IMR-90 (cell line): ENCODE measurements around the gene NAPEPLD.

Source experiments
- CEBPB ChIP-seq: IDR thresholded peaks from 2 replicates; pipeline ENCODE4 v1.6.1; 2012; ENCODE audit warnings: low read depth, low read length, improper control_type of control experiment
- CTCF ChIP-seq: conservative IDR thresholded peaks from 2 replicates; pipeline ENCODE4 v1.5.1; 2012; ENCODE audit warnings: mild to moderate bottlenecking, low read depth, low read length, improper control_type of control experiment
- ELK1 ChIP-seq: fragments of 150-350 bp; IDR thresholded peaks from 2 replicates; pipeline ENCODE4 v1.6.1; 2016; ENCODE audit warnings: low read depth, mild to moderate bottlenecking, low read length, moderate library complexity, borderline replicate concordance
- MAZ ChIP-seq: IDR thresholded peaks from 2 replicates; pipeline ENCODE4 v1.6.1; 2012; ENCODE audit warnings: low read depth, mild to moderate bottlenecking, low read length, improper control_type of control experiment, moderate library complexity, borderline replicate concordance
- POLR2A ChIP-seq: IDR thresholded peaks from 2 replicates; pipeline ENCODE4 v1.6.1; 2012; ENCODE audit warnings: mild to moderate bottlenecking, low read depth, low read length
- RAD21 ChIP-seq: IDR thresholded peaks from 2 replicates; pipeline ENCODE4 v1.6.1; 2012; ENCODE audit warnings: low read length, improper control_type of control experiment
- USF2 ChIP-seq: fragments of 150-350 bp; IDR thresholded peaks from 2 replicates; pipeline ENCODE4 v1.6.1; 2017; ENCODE audit warnings: mild to moderate bottlenecking, antibody characterized with exemption, low read length, low read depth

GRCh38 chr7:103106005-103106702 is 42.7 kb downstream of the NAPEPLD start:
- no peak for TF ChIP-seq RAD21
- TF ChIP-seq CTCF, result no peak
- no peak for TF ChIP-seq USF2
- no peak for TF ChIP-seq MAZ
- TF ChIP-seq POLR2A, result no peak
- no peak for TF ChIP-seq ELK1
- TF ChIP-seq CEBPB, result no peak
